Stomach (tissue), 9 donors: ENCODE data around the gene CLCN2. TPM values are rescaled to one million over a fixed set of nuclear protein-coding genes. Genes with fewer than 3 reads are reported as not detected.

Source experiments
- DNase-seq, 2 donors: peaks; one replicate each; pipeline versions ENCODE4 v3.0.0 to v3.0.0-alpha.2; 2013 to 2019
- H3K27ac ChIP-seq, 5 donors: fragments of 200-600 bp in 4 of 5; sonication (generic) in 4 of 5; one replicate each; pipeline ENCODE4 v1.5.1; 2013 to 2019; ENCODE audit warnings: mild to moderate bottlenecking in 1 of 5, moderate library complexity in 1 of 5
- H3K27me3 ChIP-seq, 3 donors: fragments of 200-600 bp; sonication (generic); one replicate each; pipeline ENCODE4 v1.5.1; 2017 to 2019; ENCODE audit warnings: mixed run types in 1 of 3
- H3K36me3 ChIP-seq, 4 donors: fragments of 200-600 bp; sonication (generic); 1 replicate in 3 of 4; 2 replicates in 1 of 4; pipeline ENCODE4 v1.5.1; 2016 to 2019
- H3K4me1 ChIP-seq, 4 donors: fragments of 200-600 bp; sonication (generic); one replicate each; pipeline ENCODE4 v1.5.1; 2016 to 2019
- H3K4me3 ChIP-seq, 4 donors: fragments of 200-600 bp; sonication (generic) in 3 of 4; one replicate each; pipeline ENCODE4 v1.5.1; 2016 to 2019; ENCODE audit warnings: mild to moderate bottlenecking in 1 of 4
- H3K9me3 ChIP-seq, 4 donors: fragments of 200-600 bp; sonication (generic); one replicate each; pipeline ENCODE4 v1.5.1; 2016 to 2019
- EP300 ChIP-seq: sonication (generic); formaldehyde crosslinking; IDR thresholded peaks from one replicate; pipeline ENCODE4 v1.6.1; 2017; ENCODE audit warnings: antibody characterized with exemption
- POLR2A ChIP-seq, 4 donors: fragments of 450-650 bp; IDR thresholded peaks; one replicate each; pipeline ENCODE4 v1.6.1; 2016; ENCODE audit warnings: antibody characterized with exemption in 4 of 4, control low read depth in 2 of 4, mild to moderate bottlenecking in 1 of 4, moderate library complexity in 1 of 4
- POLR2AphosphoS5 ChIP-seq, 3 donors: sonication (generic); formaldehyde crosslinking; IDR thresholded peaks; one replicate each; pipeline ENCODE4 v1.6.1; 2016; ENCODE audit warnings: antibody characterized with exemption in 3 of 3
- WGBS, 5 donors: extraction: QIAGEN DNeasy Blood & Tissue Kit in 3 of 5; methylation state at CpG; one replicate each; pipeline versions ENCODE4 v1.1.5 to v1.1.7; 2013 to 2018; 5-methylcytosine and 5-hydroxymethylcytosine counted together
- intact Hi-C: fragments of 100-400 bp; cut with DNase I; formaldehyde crosslinking; loops from one replicate; pipeline ENCODE4 v1.15.1; 2023; ENCODE audit warnings: low total_unique reads
- polyA plus RNA-seq, 3 donors: library from polyadenylated mRNA; stranded (reverse); fragments of 200-250 nt; gene quantifications; one replicate each; pipeline ENCODE4 v1.2.3, GENCODE V29; 2013
- total RNA-seq, 5 donors: library from RNA; depleted of rRNA; stranded (reverse); fragments of >200 nt; gene quantifications; one replicate each; pipeline versions ENCODE4 v1.1.0 to v1.2.3, GENCODE V29; 2014 to 2016
- TF ChIP-seq, protein P1 (sequence below), 7 experiments: fragments of 450-650 bp in 4 of 7; fragments of 200-600 bp in 3 of 7; sonication (generic) in 3 of 7; IDR thresholded peaks; one replicate each; pipeline ENCODE4 v1.5.1; 2016 to 2019; ENCODE audit warnings: antibody characterized with exemption in 7 of 7, control low read depth in 2 of 7, mild to moderate bottlenecking in 1 of 7
- donor health status: healthy with polysubstance abuse.
- donor health status: Bipolar disorder and iron deficiency.
- donor health status: healthy.

The CLCN2 gene
- total and polyA plus RNA-seq, 8 donors: 2.1 to 34.5 (median 5.1) TPM

DNA sequence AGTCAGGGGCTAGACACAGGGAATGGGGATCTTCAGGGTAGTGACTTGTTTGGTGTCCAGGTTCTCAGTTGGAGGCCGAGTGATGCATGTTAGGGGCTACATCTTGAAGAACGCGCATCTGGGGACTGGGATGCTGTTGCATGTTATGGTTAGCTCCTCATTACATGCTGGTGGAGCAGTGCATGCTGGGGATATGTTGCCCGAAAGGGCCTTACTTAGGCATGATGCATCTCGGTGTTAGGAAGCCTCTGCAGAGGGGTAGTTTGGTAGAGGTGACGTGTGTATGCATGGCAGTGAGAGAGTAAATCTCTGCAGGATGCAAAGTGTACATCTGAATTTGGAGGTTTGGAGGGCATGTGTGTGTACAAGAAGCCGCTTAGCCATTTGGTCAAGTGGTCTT lies 44.6 kb downstream of the CLCN2 start:
- Histone ChIP-seq H3K4me3 (peak overlapping the region; percentile 61 to 79 (median 73)), H3K27me3 (no peaks in the 10 kb centered on the region), H3K9me3 (no peaks in the 10 kb centered on the region), H3K27ac (peak overlapping the region in 4 of 5 donors; percentile 95 to 99 (median 98)), H3K4me1 (peaks cover 55 to 71% (median 62%) of the 10 kb centered on the region in 4 donors), H3K36me3 (peaks cover 21 to 58% (median 36%) of the 10 kb centered on the region in 4 donors)
- 54 to 77% (median 62%) methylated on average over 7 of the region's 7 CpGs for WGBS, 5 donors
- TF ChIP-seq POLR2AphosphoS5 (IDR thresholded peaks at IDR 0.05): no peak
- TF ChIP-seq, protein P1, sequence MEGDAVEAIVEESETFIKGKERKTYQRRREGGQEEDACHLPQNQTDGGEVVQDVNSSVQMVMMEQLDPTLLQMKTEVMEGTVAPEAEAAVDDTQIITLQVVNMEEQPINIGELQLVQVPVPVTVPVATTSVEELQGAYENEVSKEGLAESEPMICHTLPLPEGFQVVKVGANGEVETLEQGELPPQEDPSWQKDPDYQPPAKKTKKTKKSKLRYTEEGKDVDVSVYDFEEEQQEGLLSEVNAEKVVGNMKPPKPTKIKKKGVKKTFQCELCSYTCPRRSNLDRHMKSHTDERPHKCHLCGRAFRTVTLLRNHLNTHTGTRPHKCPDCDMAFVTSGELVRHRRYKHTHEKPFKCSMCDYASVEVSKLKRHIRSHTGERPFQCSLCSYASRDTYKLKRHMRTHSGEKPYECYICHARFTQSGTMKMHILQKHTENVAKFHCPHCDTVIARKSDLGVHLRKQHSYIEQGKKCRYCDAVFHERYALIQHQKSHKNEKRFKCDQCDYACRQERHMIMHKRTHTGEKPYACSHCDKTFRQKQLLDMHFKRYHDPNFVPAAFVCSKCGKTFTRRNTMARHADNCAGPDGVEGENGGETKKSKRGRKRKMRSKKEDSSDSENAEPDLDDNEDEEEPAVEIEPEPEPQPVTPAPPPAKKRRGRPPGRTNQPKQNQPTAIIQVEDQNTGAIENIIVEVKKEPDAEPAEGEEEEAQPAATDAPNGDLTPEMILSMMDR (IDR thresholded peaks at IDR 0.05): no peak
- no peak for TF ChIP-seq EP300
- no peak for TF ChIP-seq POLR2A (IDR thresholded peaks at IDR 0.05)
- DNase-seq: no peak
- intact Hi-C loops: no loop called here

DNA sequence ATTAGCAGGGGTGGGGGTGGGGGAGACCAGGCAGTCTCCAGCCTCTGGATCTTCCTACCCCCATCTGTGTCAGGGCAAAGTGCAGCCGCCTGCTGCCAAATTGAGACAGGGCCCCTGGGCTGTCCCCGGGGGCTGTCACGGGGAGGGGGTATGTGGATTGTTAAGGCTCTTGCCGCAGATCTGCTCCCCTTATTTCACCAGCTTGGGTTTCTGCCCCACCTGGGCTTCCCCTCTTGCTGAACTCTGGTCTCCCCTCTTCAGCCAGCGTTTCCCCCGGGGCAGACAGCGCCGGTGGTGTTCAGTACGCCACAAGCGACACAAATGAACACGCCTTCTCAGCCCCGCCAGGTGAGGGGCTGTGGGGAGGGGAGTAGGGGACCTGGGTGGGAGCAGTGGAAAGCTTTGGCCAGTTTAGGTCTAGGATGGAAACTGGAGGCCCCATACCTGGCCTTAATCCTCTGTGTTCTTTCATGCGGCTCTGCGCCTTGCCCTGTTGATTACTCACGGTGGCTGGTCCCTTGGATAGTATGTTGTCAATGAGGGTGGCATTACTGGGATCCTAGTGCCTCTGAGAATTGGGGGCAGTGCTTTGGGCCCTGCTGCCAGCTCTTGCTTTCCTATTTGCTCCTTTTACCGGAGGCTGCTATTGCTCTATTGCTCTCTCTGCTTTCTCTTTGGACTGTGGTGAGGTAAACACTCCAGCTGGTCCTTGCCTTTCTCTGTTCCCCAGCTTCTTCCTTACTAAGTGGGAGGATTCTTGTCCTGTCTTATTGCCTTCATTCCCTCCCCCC lies 45.3 kb downstream of the CLCN2 start:
- H3K4me1 ChIP-seq: peaks cover 50 to 63% (median 56%) of the 10 kb centered on the region in 4 donors
- intact Hi-C loops: no loop called here
- H3K4me3 ChIP-seq: peak overlapping the region; percentile 61 to 79 (median 73)
- peaks cover 13 to 51% (median 29%) of the 10 kb centered on the region in 4 donors for H3K36me3 ChIP-seq
- H3K9me3 ChIP-seq: no peaks in the 10 kb centered on the region
- H3K27ac ChIP-seq: peak overlapping the region; percentile 95 to 99 (median 98)
- no peaks in the 10 kb centered on the region for H3K27me3 ChIP-seq
- 9 to 20% (median 13%) methylated on average over 14 to 16 of the region's 16 CpGs for WGBS, 5 donors
- DNase-seq: peak in 1 of 2 donors; percentile 29
- no peak for TF ChIP-seq POLR2A (IDR thresholded peaks at IDR 0.05)
- TF ChIP-seq, protein P1 (IDR thresholded peaks at IDR 0.05): no peak
- TF ChIP-seq EP300: no peak
- TF ChIP-seq POLR2AphosphoS5 (IDR thresholded peaks at IDR 0.05): no peak

GRCh38 chr3:184315543-184315867 lies 45.9 kb downstream of the CLCN2 start:
- H3K36me3 ChIP-seq: peaks cover 8 to 46% (median 23%) of the 10 kb centered on the region in 4 donors
- H3K27me3 ChIP-seq: no peaks in the 10 kb centered on the region
- no peaks in the 10 kb centered on the region for H3K9me3 ChIP-seq
- intact Hi-C loops: no loop called here
- no peak for DNase-seq
- H3K27ac ChIP-seq: peak overlapping the region; percentile 95 to 99 (median 98)
- peaks cover 46 to 58% (median 52%) of the 10 kb centered on the region in 4 donors for H3K4me1 ChIP-seq
- H3K4me3 ChIP-seq: peak overlapping the region; percentile 61 to 79 (median 73)
- 1 to 6% (median 5%) methylated on average over 4 to 6 of the region's 6 CpGs for WGBS, 5 donors
- TF ChIP-seq, protein P1 (IDR thresholded peaks at IDR 0.05): no peak
- no peak for TF ChIP-seq POLR2A (IDR thresholded peaks at IDR 0.05)
- TF ChIP-seq POLR2AphosphoS5 (IDR thresholded peaks at IDR 0.05): no peak
- TF ChIP-seq EP300: no peak

- Histone ChIP-seq H3K4me1 (peaks cover 41 to 52% (median 47%) of the 10 kb centered on the region in 4 donors), H3K36me3 (peaks cover 4 to 42% (median 20%) of the 10 kb centered on the region in 4 donors), H3K4me3 (peak overlapping the region; percentile 61 to 79 (median 73)), H3K27me3 (no peaks in the 10 kb centered on the region), H3K27ac (peak overlapping the region; percentile 95 to 99 (median 98)), H3K9me3 (no peaks in the 10 kb centered on the region)
- TF ChIP-seq, protein P1 (IDR thresholded peaks at IDR 0.05): no peak
- TF ChIP-seq EP300 (peak; percentile 76), POLR2A (IDR thresholded peaks at IDR 0.05) (no peak), POLR2AphosphoS5 (IDR thresholded peaks at IDR 0.05) (peak; percentile 73 to 84 (median 77))
- peak; percentile 83 to 94 for DNase-seq
- intact Hi-C loops: no loop called here
- WGBS, 5 donors: 0 to 1% (median 1%) methylated on average over 10 to 85 of the region's 89 CpGs
Measured at GRCh38 chr3:184314700-184315542, 46.5 kb downstream of the CLCN2 start.
